ENCODE data around the gene PRRT4. TPM values are rescaled to one million over a fixed set of nuclear protein-coding genes. Genes with fewer than 3 reads are reported as not detected.

PRRT4 gene
- total and polyA plus RNA-seq, 9 donors: 7.8 to 22.0 (median 17.0) TPM

DNA sequence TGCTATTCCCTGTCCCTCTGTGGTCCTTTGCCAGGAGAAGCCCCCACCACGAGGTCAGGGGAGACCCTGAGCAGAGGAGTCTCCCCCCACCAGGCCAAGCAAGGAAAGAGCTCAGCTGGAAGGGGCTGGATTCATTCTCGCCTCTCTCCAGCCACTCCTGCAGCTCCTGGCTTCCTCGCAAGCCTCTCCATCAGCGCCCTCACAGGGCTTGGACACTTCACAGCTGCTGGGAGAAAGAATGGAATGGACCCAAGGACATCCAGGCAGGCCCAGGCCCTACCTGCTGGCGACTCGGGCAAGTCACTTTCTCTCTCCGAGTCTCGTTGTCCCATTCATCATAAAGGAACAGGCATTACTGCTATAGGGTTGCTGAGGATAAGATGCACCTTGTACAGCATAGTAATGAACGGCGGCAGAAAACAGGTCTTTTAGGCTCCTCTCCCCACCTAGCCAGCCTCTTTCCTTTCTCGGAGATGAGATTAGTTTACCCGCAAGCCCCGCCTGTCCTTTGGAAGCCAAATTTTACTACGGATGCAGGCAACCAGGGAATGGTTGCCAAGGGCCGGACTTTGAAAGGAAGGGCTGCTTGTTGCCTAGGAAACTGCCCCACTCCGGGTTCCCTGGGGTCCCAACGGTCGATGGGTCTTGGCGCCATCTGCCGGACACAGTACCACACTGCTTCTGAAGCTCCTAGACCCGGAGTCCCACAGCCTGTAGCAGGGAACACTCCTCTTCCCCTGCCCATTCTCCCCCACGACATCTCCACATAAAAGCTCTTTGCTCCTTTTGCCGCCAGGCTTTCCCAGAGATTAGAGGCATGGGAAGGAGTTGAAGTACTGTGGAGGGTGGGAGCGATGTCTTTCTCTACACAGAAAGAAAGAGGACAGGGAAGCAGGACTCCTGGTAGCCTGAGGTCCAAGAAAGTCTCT, 26.0 kb upstream of the PRRT4 start:
- WGBS (ENCODE audit: insufficient coverage): 8% methylated on average over 17 of the region's 24 CpGs
- Histone ChIP-seq H3K27me3 (ENCODE audit: control insufficient read depth, insufficient read depth, low read length) (peaks cover 12% of the 10 kb centered on the region), H3K27ac (ENCODE audit: low read length) (no peak overlapping the region), H3K4me3 (ENCODE audit: low read length) (no peak overlapping the region), H3K9me3 (replicated peaks; ENCODE audit: control insufficient read depth, low read depth, low read length) (no peaks in the 10 kb centered on the region), H3K4me1 (ENCODE audit: control insufficient read depth, insufficient read depth, low read length) (peaks cover 25% of the 10 kb centered on the region), H3K36me3 (ENCODE audit: control insufficient read depth, insufficient read depth, low read length) (peaks cover 9% of the 10 kb centered on the region)
- peak; percentile 85 for DNase-seq

DNA sequence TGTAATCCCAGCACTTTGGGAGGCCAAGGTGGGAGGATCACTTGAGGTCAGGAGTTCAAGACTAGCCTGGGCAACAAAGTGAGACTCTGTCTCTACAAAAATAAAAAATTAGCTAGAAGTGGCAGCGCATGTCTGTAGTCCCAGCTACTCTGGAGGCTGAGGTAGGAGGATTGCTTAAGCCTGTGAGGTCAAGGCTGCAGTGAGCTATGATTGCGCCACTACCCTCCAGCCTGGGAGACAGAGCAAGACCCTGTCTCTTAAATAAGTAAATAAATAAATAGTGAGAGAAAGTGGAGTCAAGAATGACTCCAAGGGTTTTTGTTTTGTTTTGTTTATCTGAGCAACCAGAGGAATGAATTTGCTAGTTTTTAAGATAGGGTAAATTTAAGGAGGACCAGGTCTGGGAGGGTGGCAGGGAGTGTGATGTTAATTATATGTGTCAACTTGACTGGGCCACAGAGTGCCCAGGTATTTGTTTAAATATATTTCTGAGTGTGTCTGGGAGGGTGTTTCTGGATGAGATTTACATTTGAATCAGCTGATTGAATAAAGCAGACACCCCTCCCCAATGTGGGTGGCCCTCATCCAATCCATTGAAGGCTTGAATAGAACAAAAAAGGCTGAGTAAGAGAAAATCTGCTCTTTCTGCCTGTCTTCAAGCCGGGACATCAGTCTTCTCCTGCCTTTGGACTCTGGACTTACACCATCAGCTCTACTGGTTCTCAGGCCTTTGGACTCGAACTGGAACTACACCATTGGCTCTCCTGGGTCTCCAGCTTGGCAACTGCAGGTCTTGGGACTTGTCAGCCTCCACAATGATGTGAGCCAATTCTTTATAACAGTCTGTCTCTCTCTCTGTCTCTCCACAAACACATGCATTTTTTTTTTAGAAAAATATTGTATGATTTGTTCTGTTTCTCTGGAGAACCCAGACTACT, 24.8 kb upstream of the PRRT4 start:
- Histone ChIP-seq H3K27ac (ENCODE audit: low read length) (no peak overlapping the region), H3K4me3 (ENCODE audit: low read length) (no peak overlapping the region), H3K9me3 (replicated peaks; ENCODE audit: control insufficient read depth, low read depth, low read length) (no peaks in the 10 kb centered on the region), H3K36me3 (ENCODE audit: control insufficient read depth, insufficient read depth, low read length) (no peaks in the 10 kb centered on the region), H3K4me1 (ENCODE audit: control insufficient read depth, insufficient read depth, low read length) (peaks cover 36% of the 10 kb centered on the region), H3K27me3 (ENCODE audit: control insufficient read depth, insufficient read depth, low read length) (peaks cover 12% of the 10 kb centered on the region)
- no peak for DNase-seq
- 76% methylated on average over 3 of the region's 4 CpGs for WGBS (ENCODE audit: insufficient coverage)

DNA sequence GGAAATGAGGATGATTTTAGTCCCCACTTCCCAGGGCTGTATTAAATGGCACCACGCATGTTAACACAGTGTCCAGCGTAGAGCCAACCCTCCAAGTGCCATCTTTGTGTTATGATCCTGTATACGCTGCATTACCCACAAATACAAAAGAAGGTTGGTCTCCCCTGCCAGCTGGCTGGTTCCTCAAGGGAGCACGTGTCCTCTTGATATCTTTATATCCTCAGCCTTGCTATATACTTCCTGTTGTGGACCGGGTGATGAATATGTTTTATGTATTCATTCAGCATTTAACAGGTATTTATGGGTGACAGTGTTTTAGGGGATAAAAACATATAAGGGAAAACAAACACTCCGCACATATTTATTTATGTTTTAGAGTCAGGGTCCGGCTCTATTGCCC, 23.2 kb upstream of the PRRT4 start:
- Histone ChIP-seq H3K27me3 (ENCODE audit: control insufficient read depth, insufficient read depth, low read length) (peaks cover 12% of the 10 kb centered on the region), H3K4me1 (ENCODE audit: control insufficient read depth, insufficient read depth, low read length) (peaks cover 48% of the 10 kb centered on the region), H3K36me3 (ENCODE audit: control insufficient read depth, insufficient read depth, low read length) (no peaks in the 10 kb centered on the region), H3K9me3 (replicated peaks; ENCODE audit: control insufficient read depth, low read depth, low read length) (no peaks in the 10 kb centered on the region), H3K27ac (ENCODE audit: low read length) (no peak overlapping the region), H3K4me3 (ENCODE audit: low read length) (no peak overlapping the region)
- no peak for DNase-seq
- WGBS (ENCODE audit: insufficient coverage): 100% methylated on average over 1 of the region's 7 CpGs

DNA sequence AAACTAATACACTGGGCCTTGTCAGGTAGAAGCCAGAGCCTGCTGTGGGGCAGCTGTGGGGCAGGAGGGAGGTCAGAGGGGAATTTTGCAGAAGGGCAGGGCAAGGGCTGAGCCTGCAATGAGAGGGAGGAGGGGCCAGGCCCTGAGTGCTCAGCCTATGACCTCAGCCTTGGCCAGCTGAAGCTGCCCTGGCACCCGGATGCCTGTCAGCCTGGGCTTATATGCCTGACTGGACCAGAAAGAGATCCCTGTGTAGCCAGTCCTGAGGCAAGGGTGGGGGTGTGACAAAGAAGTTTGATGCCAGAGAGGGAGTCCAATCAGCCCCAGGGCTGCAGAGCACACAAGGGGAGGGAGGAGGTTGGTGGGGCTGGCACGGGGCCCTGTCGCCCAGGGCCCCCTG, 22.3 kb upstream of the PRRT4 start:
- peaks cover 56% of the 10 kb centered on the region for H3K4me1 ChIP-seq (ENCODE audit: control insufficient read depth, insufficient read depth, low read length)
- 56% methylated on average over 1 of the region's 3 CpGs for WGBS (ENCODE audit: insufficient coverage)
- H3K36me3 ChIP-seq (ENCODE audit: control insufficient read depth, insufficient read depth, low read length): no peaks in the 10 kb centered on the region
- peak overlapping the region; percentile 25 for H3K27ac ChIP-seq (ENCODE audit: low read length)
- no peak for DNase-seq
- H3K9me3 ChIP-seq (replicated peaks; ENCODE audit: control insufficient read depth, low read depth, low read length): no peaks in the 10 kb centered on the region
- peaks cover 10% of the 10 kb centered on the region for H3K27me3 ChIP-seq (ENCODE audit: control insufficient read depth, insufficient read depth, low read length)
- H3K4me3 ChIP-seq (ENCODE audit: low read length): no peak overlapping the region

DNA sequence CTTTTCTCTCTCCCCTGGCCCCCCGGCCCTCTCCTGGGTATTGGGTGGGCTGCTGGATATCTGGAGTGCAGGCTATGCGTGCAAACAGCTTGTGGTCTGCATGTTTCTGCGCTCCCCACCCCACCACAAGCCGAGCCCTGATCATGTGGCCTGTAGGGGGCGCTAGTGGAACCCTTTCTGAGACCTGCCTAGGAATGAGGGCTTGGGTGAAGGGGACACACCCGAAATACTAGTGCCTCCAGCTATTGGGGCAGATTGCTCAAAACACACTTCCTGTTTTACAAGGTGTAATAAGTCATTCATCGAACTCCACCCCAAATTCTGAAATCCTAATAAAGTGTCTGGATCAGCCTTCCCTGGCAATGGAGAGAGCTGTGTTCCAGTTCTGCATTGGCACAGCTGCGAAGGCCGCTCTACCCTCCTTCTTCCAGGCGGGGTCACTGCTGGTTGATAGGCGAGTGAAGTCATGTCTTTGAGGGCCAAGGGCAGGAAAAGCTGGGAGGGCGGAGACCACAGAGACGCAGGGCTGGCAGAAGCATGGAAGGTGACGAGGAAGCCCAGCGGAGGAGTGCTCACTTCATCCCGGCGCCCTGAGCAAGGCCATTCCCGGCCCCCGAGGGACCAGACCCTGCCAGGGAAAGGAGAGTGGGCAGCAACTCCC, 19.8 kb upstream of the PRRT4 start:
- no peaks in the 10 kb centered on the region for H3K36me3 ChIP-seq (ENCODE audit: control insufficient read depth, insufficient read depth, low read length)
- no peak for DNase-seq
- 83% methylated on average over 8 of the region's 19 CpGs for WGBS (ENCODE audit: insufficient coverage)

DNA sequence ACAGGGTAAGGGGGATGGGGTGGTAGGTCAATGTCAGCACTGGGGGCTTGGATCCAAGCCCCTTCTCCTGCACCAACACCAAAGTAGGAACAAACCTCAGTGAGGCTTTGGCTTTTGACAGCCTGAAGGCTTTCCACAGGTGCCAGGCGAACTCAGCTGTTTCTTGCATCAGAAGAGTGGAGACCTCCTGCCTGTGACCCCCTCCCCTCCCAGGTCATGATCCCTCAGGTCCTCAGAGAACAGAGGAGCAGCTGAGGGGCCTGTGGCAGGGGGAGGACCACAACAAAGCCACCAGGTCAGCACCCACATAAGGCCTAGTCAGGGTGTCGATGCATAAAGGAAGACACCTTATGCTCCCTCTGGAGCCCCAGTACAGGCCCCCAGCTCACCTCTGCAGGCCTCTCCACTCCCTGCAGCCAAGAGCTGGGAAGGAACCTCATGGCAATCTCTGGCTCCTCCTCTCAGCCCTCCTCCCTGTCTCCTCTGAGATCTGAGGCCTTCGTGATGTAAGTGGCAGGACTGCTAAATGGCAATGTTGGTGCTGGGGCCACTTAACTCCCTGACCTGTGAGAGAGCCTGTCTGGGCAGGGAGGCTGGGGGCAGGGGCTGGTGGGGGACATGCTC, 19.1 kb upstream of the PRRT4 start:
- DNase-seq: peak; percentile 46
- Histone ChIP-seq H3K4me1 (ENCODE audit: control insufficient read depth, insufficient read depth, low read length) (peaks cover 53% of the 10 kb centered on the region), H3K4me3 (ENCODE audit: low read length) (no peak overlapping the region), H3K9me3 (replicated peaks; ENCODE audit: control insufficient read depth, low read depth, low read length) (no peaks in the 10 kb centered on the region), H3K27me3 (ENCODE audit: control insufficient read depth, insufficient read depth, low read length) (no peaks in the 10 kb centered on the region), H3K36me3 (ENCODE audit: control insufficient read depth, insufficient read depth, low read length) (no peaks in the 10 kb centered on the region), H3K27ac (ENCODE audit: low read length) (peak overlapping the region; percentile 71)
- no CpG with 5 or more reads among the region's 3 CpGs for WGBS (ENCODE audit: insufficient coverage)

More for the DNA sequence above, 19.8 kb upstream of the PRRT4 start:
- Histone ChIP-seq H3K4me1 (ENCODE audit: control insufficient read depth, insufficient read depth, low read length) (peaks cover 53% of the 10 kb centered on the region), H3K9me3 (replicated peaks; ENCODE audit: control insufficient read depth, low read depth, low read length) (no peaks in the 10 kb centered on the region), H3K27ac (ENCODE audit: low read length) (peak overlapping the region; percentile 69), H3K27me3 (ENCODE audit: control insufficient read depth, insufficient read depth, low read length) (no peaks in the 10 kb centered on the region), H3K4me3 (ENCODE audit: low read length) (no peak overlapping the region)

DNA sequence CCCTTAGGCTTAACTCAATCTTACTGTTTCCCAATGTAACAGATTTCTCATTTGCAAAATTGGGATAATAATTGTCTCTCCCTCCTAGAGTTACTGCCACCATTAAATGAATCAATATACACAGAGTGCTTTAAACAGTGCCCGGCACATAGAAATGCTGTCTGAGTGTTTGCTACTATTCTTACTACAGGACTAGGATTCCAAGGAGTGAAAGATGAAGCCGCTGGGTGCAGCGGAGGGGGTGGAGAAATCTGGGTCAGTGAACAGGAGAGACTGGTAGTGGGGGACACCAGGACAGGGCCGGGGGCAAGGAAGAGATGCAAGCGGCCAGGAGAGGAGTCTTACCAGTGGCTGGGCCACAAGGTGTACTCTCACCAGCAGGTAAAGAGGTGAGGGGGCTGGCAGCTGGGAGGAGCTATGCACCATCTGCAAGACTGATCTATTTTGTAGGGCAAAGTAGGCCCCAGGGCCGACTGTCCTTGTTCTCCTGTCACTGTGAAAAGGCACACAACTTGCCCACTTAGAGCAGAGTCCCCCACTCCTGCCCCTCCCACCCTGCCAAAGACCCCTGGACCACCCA, 18.5 kb upstream of the PRRT4 start:
- DNase-seq: no peak
- Histone ChIP-seq H3K4me1 (ENCODE audit: control insufficient read depth, insufficient read depth, low read length) (peaks cover 53% of the 10 kb centered on the region), H3K27me3 (ENCODE audit: control insufficient read depth, insufficient read depth, low read length) (no peaks in the 10 kb centered on the region), H3K36me3 (ENCODE audit: control insufficient read depth, insufficient read depth, low read length) (no peaks in the 10 kb centered on the region), H3K4me3 (ENCODE audit: low read length) (no peak overlapping the region), H3K9me3 (replicated peaks; ENCODE audit: control insufficient read depth, low read depth, low read length) (no peaks in the 10 kb centered on the region), H3K27ac (ENCODE audit: low read length) (peak overlapping the region; percentile 71)
- 58% methylated on average over 4 of the region's 6 CpGs for WGBS (ENCODE audit: insufficient coverage)

DNA sequence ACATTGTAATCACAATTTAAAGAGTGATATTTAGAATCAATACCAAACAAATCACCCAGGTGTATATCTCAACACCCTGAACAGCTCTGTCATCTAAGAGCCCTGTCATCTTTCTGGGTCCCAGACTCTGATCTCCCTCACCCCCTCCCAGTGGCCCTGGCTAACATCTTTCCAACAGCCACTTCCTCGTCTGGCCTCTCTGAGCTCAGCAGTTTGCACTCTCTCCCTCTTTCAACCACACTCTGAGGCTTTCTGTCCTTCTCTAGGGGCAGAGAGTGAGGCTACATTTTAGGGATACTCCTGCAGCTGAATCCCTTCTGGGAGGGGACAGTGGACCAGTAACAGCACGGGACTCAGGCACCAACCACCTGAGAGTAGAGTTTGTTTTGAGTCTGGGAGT, 17.1 kb upstream of the PRRT4 start:
- H3K36me3 ChIP-seq (ENCODE audit: control insufficient read depth, insufficient read depth, low read length): no peaks in the 10 kb centered on the region
- no peaks in the 10 kb centered on the region for H3K27me3 ChIP-seq (ENCODE audit: control insufficient read depth, insufficient read depth, low read length)
- DNase-seq: no peak
- H3K27ac ChIP-seq (ENCODE audit: low read length): peak overlapping the region; percentile 71
- H3K9me3 ChIP-seq (replicated peaks; ENCODE audit: control insufficient read depth, low read depth, low read length): no peaks in the 10 kb centered on the region
- peaks cover 44% of the 10 kb centered on the region for H3K4me1 ChIP-seq (ENCODE audit: control insufficient read depth, insufficient read depth, low read length)
- WGBS (ENCODE audit: insufficient coverage): 29% methylated on average over 1 of the region's 2 CpGs
- H3K4me3 ChIP-seq (ENCODE audit: low read length): no peak overlapping the region

DNA sequence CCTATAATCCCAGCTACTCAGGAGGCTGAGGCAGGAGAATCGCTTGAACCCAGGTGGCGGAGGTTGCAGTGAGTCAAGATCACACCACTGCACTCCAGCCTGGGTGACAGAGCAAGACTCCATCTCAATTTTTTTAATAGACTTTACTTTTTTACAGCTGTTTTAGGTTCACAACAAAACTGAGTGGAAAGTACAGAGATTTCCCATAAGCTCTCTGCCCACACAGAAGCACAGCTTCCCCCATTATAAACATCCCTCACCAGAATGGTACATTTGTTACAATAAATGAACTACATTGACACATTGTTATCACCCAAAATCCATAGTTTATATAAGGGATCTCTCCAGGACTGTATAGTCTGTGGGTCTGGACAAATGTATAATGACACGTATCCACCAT, 14.6 kb upstream of the PRRT4 start:
- H3K27me3 ChIP-seq (ENCODE audit: control insufficient read depth, insufficient read depth, low read length): peaks cover 2% of the 10 kb centered on the region
- H3K27ac ChIP-seq (ENCODE audit: low read length): no peak overlapping the region
- no peak overlapping the region for H3K4me3 ChIP-seq (ENCODE audit: low read length)
- no peaks in the 10 kb centered on the region for H3K9me3 ChIP-seq (replicated peaks; ENCODE audit: control insufficient read depth, low read depth, low read length)
- DNase-seq: no peak
- no peaks in the 10 kb centered on the region for H3K36me3 ChIP-seq (ENCODE audit: control insufficient read depth, insufficient read depth, low read length)
- peaks cover 24% of the 10 kb centered on the region for H3K4me1 ChIP-seq (ENCODE audit: control insufficient read depth, insufficient read depth, low read length)
- no CpG with 5 or more reads among the region's 3 CpGs for WGBS (ENCODE audit: insufficient coverage)
